GM18499 (cell line): Measurements from ENCODE around the gene WNT7A.

ENCODE experiments used
- ATAC-seq: cut with Tn5 transposase; IDR thresholded peaks from one replicate; pipeline ENCODE4 v1.9.1; 2021; ENCODE audit warnings: moderate number of reproducible peaks; ENCODE audit not compliant: insufficient read depth, unreplicated experiment

Gene WNT7A

DNA sequence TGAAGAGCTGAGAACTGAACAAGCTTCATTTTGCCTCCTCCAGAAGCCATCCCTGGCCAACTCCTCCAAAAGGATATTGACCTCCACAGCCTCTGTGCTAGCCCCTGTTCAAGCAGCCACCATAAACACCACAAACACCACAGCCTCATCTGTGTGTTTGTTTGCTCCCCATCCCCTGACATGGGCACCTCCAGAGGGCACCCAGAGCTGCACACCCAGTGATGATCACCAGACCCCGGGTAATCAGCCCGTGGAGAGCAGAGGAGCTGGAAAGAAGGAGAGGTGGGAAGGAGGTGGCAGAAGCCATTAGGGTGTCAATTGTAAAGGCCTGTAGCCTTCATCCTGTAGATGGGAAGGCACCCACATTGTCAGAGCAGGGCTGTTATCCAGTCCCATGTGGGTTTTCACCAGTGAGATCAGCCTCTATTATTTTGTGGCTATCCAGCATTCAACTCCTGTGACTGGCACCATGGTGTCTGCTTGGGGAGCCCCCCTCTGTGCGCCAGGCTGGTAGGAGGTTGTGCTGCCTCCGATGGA, 6.8 kb upstream of the WNT7A start:
- ATAC-seq: no peak

DNA sequence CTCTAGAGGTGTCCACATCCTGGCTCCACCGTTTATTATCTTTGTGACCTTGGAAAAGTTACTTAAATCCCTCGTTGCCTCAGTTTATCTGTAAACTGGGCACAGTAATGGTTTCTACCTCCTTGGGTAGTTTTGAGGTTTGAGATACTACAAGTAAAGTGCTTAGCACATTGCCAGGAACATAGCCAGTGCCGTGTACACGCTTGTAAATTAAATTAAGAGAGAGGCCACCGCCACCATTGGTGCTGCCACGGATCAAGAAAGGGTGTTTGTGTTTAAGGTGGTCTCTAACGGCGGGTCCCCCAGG, 5.8 kb upstream of the WNT7A start:
- no peak for ATAC-seq

DNA sequence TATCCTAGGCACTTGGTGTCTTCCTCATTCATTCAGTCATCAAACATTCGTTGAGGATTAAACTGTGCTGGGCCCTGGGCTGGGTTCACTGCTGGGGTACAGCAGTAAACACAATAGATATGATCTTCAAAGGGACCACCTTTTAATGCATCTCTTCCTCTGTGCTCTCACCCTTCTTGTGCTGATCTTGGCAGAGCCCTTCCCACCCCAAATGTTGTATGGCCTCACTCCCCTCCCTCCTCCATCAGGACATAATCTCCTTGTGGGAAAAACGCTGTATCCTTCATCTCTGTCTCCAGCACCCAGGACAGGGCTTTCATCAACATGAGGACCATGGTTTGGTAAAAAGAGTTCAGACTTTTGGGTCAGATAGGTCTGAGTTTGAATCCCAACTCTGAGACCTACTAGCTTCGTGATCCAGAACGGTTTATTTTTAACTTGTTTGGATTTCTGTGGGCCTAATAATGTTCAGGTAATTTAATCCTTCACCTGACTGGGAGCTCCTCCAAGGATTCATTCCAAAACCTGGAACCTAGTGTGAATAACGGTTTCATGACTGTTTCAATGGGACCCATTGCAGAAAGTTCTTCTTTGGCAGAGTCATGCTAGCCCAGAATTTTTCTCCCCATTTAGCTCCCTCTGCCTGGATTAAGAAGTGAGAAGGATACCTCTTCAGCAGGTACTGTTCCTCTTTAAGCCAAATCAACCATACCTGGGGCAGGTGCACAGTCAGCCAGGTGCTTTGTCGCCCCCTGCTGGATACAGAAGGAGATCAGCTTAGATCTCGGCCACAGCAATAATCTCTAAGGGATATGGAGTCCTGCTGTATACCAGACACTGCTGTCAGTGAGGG, 5.2 kb upstream of the WNT7A start:
- no peak for ATAC-seq

DNA sequence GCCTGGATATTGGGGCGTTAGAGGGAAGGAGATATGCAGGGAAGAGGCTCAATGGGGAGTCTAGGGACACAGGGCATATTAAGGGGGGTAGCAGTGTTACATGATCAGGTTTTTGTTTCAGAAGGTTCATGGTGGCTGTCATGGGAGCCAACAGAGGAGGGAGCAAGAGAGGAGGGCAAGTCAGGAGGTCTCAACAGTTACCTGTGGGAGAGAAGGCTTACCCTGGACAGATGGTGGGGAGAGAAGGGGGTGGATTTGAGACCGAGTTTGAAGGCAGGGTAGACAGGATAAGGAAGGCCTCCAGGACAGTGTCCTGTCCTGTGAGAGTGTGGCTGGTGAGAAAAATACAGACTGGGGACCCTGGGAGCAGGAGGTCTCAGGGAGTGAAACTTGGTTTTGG, 3.8 kb upstream of the WNT7A start:
- ATAC-seq: no peak

DNA sequence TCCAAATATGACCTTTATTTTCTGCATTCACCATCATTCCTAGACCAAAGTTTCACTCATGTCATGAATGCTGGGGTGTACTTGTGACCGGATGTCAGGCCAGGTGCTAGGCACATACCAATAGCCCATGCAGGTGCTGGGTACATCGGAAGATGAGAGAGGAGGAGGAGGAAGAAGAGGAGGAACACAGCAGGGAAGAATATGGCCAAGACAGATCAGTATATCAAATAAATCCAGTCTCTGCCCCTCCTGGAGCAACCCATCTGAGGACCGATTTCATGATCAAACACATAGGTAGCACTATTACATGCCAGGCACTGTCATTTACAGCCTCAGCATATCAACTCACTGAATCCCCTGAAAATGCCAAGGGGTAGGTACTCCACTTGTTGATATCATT, 3.0 kb upstream of the WNT7A start:
- ATAC-seq: no peak

DNA sequence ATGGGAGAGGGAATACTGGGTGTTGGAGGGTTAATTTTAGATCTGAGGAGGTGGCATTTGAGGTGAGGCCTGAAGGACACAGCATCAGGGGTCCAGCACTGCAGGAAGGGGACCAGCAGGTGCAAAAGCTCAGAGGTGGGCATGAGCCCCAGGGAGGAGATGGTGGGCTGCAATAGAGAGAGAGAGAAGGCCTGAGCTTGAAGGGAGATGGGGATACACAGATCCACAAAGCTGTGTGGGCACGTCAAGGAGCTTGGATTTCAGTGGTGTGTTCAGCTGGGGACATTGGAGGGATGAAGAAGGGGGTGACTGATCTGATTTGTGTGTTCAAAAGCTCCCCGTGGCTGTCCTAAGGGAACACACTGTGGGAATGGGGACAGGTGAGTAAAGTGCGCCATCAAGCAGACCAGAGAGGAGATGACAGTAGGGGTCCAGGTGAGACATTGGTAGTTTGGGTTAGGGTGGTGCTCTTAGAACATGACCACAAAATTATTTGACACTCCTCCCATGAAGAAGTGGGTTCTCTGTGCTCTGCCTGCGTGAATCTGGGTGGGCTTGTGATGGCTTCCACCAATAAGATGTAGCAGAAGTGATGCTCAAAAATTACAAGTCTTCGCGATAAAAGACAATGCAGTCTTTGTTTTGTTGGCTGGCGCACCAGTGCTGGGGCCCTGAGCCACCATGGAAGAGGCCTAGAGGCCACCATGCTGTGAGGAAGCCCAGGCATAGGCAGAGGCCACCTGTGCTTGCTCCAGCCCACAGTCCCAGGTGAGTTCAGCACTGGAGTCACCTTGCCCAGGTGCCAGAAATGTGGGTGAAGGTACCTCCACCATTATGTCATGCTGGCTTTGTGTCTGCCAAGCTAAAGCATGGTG, 1.9 kb upstream of the WNT7A start:
- no peak for ATAC-seq

DNA sequence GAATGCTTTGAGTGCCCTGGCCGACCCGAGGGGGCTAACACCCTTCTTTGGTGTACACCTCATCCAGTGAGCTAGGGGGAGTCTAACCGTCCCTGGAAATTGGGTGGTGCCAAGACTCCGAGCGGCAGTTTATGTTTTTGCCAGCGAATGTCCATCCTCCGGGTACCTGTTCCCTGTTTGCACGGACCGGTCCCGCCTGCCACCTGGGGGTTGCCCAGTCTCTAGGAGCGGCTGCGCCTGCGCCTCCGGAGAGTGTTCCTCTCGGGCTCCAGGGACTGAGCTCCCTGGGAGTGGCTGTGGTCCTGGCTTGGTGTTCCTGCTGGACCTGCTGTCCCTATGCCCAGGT, 913 bp upstream of the WNT7A start:
- ATAC-seq: no peak

DNA sequence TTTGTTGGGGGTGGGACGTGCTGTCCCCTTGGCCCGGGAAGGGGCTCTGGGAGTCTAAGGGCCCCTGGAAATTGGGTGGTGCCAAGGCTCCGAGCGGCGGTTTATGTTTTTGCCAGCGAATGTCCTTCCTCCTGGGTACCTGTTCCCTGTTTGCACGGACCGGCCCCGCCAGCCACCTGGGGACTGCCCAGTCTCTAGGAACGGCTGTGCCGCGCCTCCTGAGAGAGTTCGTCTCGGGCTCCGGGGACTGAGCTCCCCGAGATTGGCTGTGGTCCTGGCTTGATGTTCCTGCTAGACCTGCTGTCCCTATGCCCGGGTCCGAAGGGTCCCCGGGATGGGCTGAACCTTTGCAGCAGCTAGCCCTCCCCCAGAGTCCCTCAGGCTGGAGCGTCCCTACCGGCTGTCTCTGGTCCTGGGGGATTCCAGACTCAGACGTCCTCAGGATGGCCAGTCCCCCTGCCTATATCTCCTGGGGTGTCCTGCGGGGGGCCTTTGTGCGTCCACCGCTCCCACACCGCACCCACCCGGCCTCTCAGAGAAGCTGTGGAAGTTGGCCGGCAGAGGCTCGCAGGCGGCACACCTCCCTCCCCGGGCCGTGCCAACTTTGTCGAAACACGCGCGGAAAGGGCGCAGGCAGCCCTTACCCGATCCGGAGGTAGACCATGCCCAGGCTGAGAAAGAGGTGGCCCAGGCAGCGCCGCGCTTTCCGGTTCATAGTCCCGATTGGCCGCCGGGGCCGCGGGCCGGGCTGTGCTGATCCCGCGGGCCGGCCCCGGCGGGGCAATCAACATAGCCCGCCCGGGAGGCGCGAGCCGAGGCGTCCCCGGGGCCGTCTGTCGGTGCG, 547 bp downstream of the WNT7A start:
- ATAC-seq: no peak

DNA sequence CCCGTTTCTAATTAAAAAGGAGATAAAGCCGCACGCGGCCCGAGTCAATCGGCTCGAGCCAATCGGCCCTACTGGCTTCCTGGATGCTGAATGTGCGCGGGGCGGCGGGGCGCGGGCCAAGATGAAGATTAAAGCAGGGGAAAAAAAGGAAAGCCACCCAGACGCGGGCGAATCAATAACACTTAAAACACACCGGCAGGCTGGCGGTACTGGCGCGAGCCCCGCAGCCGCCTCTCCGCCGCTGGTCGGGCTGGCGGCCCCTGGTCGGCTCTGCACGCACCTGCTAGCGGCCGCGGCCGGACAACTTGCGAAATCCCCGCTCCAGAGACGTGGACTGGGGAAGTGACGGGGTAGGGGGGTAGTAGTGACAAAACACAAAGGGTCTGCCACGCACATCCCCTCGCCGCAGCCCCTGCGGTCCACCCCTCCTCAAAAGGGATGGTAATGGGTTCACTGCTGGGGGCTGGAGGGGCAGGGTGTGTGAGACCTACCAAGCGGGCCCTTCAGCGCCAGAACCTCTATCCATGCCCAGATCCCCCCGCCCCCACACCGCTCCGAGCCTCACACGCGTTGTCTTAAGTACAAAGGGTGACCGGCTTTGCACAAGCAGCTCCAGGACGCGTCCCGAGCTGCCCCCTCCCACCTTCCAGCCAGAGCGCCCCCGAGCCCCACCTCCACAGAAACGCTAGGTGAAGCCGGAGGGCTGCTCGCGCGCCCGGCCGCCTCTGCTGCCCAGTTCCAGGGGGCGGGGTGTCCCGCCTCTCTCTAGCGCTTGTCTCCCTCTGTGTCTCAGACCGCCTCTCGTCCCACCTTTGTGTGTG, 1.4 kb downstream of the WNT7A start:
- no peak for ATAC-seq

DNA sequence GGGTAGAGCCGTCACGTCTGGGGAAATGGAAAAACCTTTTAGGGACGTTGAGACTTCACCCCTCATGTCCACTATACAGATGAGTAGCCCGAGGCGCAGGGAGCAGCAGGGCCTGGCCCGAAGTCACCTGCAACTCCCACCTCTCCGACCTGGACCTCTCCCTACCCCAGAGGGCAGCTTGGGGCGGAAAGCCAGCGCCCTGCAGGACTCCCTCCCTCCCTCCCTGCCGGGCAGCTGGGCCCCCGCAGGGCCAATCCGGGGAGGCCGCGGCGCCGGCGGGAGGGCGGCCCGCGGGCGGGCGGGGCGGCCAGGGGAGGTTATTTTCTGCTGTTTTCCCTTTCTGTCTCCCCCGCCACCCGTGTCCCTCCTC, 2.0 kb downstream of the WNT7A start:
- ATAC-seq: no peak

DNA sequence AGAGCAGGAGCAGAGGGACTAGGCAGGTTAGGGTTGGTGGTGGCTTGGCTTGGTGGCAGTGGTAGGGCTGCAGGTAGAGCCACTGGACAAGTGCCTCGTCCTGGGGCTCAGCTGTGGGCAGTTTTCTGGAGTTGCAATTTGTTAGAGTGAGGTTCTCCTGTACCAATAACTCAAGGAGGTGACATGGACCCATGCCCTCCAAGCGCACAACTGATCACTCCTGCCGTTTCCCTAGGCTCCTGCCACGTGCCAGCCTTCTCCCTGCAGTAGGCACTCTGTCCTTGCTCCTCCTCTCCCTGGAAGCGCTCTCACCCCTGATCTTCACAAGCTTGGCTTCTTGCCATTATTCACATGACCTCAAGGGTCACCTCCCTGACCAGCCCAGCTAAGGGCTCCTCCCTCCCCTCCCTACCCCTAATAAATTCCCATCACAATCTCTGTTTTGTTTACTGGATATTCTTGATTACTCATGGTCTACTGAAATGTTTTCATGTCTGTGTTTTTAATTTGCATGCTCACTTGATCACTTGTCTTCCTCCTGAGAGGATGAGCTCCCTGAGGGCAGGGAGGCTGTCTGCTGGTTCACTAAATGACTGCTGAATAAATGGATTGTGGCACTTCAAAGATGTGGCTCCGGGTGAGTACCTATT, 3.3 kb downstream of the WNT7A start:
- no peak for ATAC-seq

DNA sequence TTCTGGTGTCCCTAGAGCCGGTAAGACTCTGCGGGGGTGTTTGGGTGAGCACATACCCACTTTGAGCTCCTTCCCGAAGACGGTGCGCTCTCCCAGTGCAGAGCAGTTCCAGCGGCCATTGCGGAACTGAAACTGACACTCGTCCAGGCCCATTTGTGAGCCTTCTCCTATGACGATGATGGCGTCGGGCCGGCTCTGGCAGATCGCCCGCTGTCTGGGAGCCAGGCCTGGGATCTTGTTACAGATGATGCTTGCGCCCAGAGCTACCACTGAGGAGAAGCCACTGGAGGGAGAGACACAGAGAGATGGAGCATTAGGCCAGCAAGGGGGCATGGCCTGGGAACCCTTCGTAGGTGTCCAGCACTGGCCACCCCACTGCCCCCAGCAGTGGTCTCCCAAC, 5.0 kb downstream of the WNT7A start:
- ATAC-seq: no peak

DNA sequence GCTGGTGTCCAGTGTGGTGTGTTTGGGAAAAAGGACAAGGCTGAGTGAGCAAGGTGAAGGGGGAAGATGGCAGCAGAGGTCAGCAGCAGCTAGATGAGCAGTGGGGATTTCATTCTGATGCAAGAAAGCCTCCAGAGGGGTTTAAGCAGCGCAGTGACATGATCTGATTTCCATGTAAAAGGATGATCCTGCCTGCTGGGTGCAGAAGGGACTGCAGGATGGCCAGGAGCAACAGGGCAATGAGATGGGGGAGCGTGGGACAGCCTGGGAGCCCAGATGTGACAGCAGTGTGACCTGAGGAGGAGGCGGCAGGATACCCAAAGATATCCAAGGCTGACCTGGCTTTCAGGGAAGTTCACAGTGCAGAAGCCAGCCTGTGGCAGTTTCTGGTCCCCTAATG, 6.1 kb downstream of the WNT7A start:
- no peak for ATAC-seq

DNA sequence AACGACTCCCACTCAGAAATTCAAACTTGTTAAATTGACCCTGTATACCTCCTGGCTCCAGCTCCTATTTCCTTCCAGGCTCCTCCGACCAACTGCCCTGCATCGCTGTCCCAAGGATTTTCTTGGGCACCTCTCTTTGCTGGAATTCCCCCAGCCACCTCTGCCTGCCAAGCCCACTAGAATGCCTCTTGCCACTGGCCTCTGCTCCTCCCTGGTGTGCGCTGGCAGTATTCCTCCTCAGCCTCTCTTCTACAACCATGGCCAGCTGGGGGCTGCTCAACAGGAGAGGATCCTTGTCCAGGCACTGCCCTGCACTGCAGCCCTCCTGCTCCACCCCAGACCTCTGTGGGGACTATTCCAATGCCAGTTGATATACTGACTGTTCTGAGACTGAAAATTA, 7.4 kb downstream of the WNT7A start:
- ATAC-seq: no peak

DNA sequence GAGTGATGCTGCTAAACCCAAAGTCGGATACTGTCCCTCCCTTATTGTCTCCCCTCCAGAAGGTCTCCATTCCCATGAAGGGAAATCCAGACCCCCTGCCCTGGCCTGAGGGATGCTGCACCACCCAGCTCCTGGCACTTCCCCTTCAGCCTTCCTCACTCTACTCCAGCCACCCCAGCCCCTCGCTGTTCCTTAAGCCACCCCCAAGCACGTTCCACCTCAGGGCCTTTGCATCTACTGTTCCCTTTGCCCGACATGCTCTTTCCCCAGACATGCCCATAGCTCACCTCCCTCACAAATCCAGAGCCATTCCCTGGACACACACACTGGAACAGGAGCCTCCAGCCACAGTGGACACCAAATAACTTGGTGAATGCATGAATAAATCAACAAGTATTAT, 8.1 kb downstream of the WNT7A start:
- no peak for ATAC-seq

DNA sequence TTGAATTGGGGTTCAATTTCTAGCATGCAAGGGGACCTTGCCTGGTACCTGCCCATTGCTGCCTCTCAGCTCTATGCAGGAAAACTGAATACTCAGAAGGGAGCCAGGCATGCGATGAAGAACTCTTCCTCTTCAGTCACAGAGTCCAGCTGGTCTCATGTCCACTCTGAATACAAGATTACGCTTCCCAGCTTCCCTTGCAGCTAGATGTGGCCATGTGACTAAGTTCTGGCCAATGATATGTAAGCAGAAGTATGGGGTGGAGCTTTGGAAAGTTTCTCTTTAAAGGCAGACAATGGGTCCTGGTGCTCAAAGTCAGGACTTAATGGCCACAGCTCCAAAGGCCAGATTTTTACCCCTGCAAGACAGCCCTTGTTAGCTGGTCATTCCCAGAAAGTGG, 9.0 kb downstream of the WNT7A start:
- ATAC-seq: no peak

DNA sequence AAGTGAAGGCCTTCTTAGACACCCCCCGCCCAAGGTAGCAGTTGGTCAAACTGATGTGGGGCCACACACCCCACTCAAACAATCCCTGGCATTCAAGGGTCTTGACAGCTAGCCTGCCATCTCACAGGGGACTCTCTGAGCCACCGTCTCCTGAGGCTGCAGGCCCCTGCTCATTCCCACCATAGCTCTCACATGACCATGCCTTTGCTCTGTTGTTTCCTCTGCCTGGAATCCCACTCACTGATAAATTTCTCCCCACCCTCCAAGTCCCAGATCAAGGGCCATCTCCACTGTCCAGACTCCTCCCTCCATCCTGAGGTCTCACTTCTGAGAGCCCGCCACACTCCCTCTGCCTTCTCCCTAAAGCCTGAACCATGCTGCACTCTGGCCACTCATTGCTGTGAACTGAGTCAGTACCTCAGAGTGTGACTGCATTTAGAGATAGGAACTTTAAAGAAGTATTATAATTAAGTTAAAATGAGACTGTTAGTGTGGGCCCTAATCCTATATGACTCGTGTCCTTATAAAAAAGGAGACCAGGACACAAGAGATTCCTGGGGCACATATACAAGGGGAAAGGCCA, 10.0 kb downstream of the WNT7A start:
- no peak for ATAC-seq

DNA sequence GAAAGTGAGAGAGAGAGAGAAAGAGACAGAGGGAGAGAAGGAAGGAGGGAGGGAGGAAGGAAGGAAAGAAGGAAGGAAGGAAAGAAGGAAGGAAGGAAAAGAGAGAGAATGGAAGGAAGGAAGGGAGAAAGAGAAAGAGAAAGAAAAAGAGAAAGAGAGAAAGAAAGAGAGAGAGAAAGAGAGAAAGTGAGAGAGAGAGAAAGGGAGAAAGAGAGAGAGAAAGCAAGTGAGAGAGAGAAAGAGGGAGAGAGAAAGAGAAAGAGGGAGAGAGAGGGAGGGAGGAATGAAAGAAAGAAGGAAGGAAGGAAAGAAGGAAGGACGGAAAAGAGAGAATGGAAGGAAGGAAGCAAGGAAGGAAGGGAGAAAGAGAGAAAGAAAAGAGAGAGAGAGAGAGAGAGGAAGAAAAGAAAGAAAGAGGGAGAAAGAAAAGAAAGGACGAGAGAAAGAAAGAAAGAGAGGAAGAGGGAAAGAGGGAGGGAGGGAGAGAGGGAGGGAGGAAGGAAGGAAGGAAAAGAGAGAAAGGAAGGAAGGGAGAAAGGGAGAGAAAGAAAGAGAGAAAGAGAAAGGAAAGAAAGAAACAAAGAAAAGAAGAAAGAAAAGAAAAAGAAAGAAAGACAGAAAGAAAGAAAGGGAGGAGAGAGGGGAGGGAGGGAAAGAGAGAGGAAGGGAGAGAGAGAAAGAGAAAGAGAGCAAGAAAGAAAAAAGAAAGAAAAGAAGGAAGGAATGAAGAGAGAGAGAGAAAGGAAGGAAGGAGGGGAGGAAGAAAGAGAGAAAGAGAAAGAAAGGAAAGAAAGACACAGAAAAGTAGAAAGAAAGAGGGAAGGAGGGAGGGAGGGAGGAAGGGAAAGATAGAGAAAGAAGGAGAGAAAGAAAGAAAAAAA, 10.8 kb downstream of the WNT7A start:
- no peak for ATAC-seq
